ENCODE results near the gene LHPP.
A peak's percentile ranks its signal among the peaks of the same experiment; 100 is the strongest.

LHPP gene

GRCh38 chr10:124480860-124481259 is 19.2 kb downstream of the LHPP start:
- ChIA-PET CTCF (no interaction called here), POLR2A (no interaction called here)
- Histone ChIP-seq H3K9me3 (ENCODE audit: control insufficient read depth, insufficient read depth, low read depth, low read length) (no peaks in the 10 kb centered on the region), H3K27ac (ENCODE audit: extremely low read depth, low read depth, low read length) (no peak overlapping the region), H3K4me3 (ENCODE audit: low read depth, low read length) (no peak overlapping the region), H3K4me1 (ENCODE audit: control insufficient read depth, insufficient read depth, low read length) (no peaks in the 10 kb centered on the region), H3K36me3 (ENCODE audit: control insufficient read depth in 2 of 2, insufficient read depth in 1 of 2, low read length in 2 of 2) (no peaks in the 10 kb centered on the region)
- peak; percentile 67 for TF ChIP-seq ZIC2 (tag by site-specific recombination; IDR thresholded peaks at IDR 0.05)
- no peak for TF ChIP-seq ZNF112 (tag by site-specific recombination; IDR thresholded peaks at IDR 0.05)
- TF ChIP-seq ZBTB26 (tag by site-specific recombination; optimal IDR thresholded peaks at IDR 0.05): no peak
- TF ChIP-seq, protein P1, sequence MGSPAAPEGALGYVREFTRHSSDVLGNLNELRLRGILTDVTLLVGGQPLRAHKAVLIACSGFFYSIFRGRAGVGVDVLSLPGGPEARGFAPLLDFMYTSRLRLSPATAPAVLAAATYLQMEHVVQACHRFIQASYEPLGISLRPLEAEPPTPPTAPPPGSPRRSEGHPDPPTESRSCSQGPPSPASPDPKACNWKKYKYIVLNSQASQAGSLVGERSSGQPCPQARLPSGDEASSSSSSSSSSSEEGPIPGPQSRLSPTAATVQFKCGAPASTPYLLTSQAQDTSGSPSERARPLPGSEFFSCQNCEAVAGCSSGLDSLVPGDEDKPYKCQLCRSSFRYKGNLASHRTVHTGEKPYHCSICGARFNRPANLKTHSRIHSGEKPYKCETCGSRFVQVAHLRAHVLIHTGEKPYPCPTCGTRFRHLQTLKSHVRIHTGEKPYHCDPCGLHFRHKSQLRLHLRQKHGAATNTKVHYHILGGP (tag by site-specific recombination; IDR thresholded peaks at IDR 0.05): no peak
- no peak for TF ChIP-seq ZFP41 (tag by site-specific recombination; IDR thresholded peaks at IDR 0.05; ENCODE audit: borderline replicate concordance)
- TF ChIP-seq REPIN1 (tag by site-specific recombination; IDR thresholded peaks at IDR 0.05; ENCODE audit: low read depth): no peak
- peak; percentile 55 for TF ChIP-seq GLIS1 (tag by site-specific recombination; IDR thresholded peaks at IDR 0.05)
- no peak for TF ChIP-seq ZNF621 (tag by site-specific recombination; IDR thresholded peaks at IDR 0.05)
- TF ChIP-seq ZNF488 (tag by site-specific recombination; IDR thresholded peaks at IDR 0.05): no peak
- no peak for TF ChIP-seq ZNF530 (tag by site-specific recombination; IDR thresholded peaks at IDR 0.05; ENCODE audit: low read depth)
- no peak for TF ChIP-seq IKZF3 (tag by site-specific recombination; IDR thresholded peaks at IDR 0.05)
- TF ChIP-seq ZNF266 (tag by site-specific recombination; IDR thresholded peaks at IDR 0.05; ENCODE audit: low read depth): no peak
- TF ChIP-seq, protein P2, sequence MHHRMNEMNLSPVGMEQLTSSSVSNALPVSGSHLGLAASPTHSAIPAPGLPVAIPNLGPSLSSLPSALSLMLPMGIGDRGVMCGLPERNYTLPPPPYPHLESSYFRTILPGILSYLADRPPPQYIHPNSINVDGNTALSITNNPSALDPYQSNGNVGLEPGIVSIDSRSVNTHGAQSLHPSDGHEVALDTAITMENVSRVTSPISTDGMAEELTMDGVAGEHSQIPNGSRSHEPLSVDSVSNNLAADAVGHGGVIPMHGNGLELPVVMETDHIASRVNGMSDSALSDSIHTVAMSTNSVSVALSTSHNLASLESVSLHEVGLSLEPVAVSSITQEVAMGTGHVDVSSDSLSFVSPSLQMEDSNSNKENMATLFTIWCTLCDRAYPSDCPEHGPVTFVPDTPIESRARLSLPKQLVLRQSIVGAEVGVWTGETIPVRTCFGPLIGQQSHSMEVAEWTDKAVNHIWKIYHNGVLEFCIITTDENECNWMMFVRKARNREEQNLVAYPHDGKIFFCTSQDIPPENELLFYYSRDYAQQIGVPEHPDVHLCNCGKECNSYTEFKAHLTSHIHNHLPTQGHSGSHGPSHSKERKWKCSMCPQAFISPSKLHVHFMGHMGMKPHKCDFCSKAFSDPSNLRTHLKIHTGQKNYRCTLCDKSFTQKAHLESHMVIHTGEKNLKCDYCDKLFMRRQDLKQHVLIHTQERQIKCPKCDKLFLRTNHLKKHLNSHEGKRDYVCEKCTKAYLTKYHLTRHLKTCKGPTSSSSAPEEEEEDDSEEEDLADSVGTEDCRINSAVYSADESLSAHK (tag by site-specific recombination; IDR thresholded peaks at IDR 0.05): 0 out of 2 replicates have a peak, but pooled peaks have one; percentile 19
- no peak for TF ChIP-seq ZNF629 (tag by site-specific recombination; IDR thresholded peaks at IDR 0.05)
- no peak for TF ChIP-seq KLF17 (tag by site-specific recombination; IDR thresholded peaks at IDR 0.05)
- no peak for TF ChIP-seq YY2 (tag by site-specific recombination; IDR thresholded peaks at IDR 0.05)
- TF ChIP-seq ZNF416 (tag by site-specific recombination; IDR thresholded peaks at IDR 0.05): no peak
- no peak for TF ChIP-seq ZNF473 (tag by site-specific recombination; IDR thresholded peaks at IDR 0.05)

DNA sequence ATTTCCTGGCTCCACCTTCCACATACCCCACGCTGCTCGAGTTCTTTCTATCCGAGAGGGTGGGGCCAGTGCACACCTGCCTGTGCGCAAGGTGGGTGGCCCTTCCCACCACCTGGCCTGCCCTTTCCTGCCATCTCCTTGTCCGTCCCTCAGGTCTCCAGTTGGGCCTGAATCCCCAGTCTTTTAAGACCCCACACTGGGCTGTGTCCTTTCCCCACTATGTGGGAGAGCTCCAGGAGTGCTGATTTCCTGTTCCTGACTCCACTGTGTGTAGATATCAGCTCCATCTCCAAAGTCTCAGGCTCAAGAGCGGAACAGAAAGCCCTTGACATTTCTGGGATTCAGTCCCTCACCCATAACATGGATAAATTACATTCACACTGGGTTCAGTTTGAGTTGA is 20.1 kb downstream of the LHPP start:
- POLR2A ChIA-PET: no interaction called here
- TF ChIP-seq GLIS2 (tag by site-specific recombination; IDR thresholded peaks at IDR 0.05): 0 out of 2 replicates have a peak, but pooled peaks have one; percentile 33
- TF ChIP-seq ZIC2 (tag by site-specific recombination; IDR thresholded peaks at IDR 0.05): peak; percentile 74
- TF ChIP-seq GLIS1 (tag by site-specific recombination; IDR thresholded peaks at IDR 0.05): peak; percentile 71
- no peak for TF ChIP-seq KLF8 (tag by site-specific recombination; IDR thresholded peaks at IDR 0.05)
- TF ChIP-seq, protein P3, sequence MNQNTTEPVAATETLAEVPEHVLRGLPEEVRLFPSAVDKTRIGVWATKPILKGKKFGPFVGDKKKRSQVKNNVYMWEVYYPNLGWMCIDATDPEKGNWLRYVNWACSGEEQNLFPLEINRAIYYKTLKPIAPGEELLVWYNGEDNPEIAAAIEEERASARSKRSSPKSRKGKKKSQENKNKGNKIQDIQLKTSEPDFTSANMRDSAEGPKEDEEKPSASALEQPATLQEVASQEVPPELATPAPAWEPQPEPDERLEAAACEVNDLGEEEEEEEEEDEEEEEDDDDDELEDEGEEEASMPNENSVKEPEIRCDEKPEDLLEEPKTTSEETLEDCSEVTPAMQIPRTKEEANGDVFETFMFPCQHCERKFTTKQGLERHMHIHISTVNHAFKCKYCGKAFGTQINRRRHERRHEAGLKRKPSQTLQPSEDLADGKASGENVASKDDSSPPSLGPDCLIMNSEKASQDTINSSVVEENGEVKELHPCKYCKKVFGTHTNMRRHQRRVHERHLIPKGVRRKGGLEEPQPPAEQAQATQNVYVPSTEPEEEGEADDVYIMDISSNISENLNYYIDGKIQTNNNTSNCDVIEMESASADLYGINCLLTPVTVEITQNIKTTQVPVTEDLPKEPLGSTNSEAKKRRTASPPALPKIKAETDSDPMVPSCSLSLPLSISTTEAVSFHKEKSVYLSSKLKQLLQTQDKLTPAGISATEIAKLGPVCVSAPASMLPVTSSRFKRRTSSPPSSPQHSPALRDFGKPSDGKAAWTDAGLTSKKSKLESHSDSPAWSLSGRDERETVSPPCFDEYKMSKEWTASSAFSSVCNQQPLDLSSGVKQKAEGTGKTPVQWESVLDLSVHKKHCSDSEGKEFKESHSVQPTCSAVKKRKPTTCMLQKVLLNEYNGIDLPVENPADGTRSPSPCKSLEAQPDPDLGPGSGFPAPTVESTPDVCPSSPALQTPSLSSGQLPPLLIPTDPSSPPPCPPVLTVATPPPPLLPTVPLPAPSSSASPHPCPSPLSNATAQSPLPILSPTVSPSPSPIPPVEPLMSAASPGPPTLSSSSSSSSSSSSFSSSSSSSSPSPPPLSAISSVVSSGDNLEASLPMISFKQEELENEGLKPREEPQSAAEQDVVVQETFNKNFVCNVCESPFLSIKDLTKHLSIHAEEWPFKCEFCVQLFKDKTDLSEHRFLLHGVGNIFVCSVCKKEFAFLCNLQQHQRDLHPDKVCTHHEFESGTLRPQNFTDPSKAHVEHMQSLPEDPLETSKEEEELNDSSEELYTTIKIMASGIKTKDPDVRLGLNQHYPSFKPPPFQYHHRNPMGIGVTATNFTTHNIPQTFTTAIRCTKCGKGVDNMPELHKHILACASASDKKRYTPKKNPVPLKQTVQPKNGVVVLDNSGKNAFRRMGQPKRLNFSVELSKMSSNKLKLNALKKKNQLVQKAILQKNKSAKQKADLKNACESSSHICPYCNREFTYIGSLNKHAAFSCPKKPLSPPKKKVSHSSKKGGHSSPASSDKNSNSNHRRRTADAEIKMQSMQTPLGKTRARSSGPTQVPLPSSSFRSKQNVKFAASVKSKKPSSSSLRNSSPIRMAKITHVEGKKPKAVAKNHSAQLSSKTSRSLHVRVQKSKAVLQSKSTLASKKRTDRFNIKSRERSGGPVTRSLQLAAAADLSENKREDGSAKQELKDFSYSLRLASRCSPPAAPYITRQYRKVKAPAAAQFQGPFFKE (tag by site-specific recombination; IDR thresholded peaks at IDR 0.05; ENCODE audit: borderline replicate concordance): no peak
- TF ChIP-seq ZNF626 (tag by site-specific recombination; IDR thresholded peaks at IDR 0.05): no peak
- TF ChIP-seq ZNF792 (tag by site-specific recombination; IDR thresholded peaks at IDR 0.05): no peak
- Histone ChIP-seq H3K9me3 (ENCODE audit: control insufficient read depth, insufficient read depth, low read depth, low read length) (no peaks in the 10 kb centered on the region), H3K4me3 (ENCODE audit: low read depth, low read length) (no peak overlapping the region), H3K36me3 (ENCODE audit: control insufficient read depth in 2 of 2, insufficient read depth in 1 of 2, low read length in 2 of 2) (no peaks in the 10 kb centered on the region), H3K27ac (ENCODE audit: extremely low read depth, low read depth, low read length) (no peak overlapping the region), H3K4me1 (ENCODE audit: control insufficient read depth, insufficient read depth, low read length) (no peaks in the 10 kb centered on the region)
- CTCF ChIA-PET: interaction anchor here (0.6 kb wide), 1 partner anchor 75 kb away, joined by 3 read pairs; no protein-coding TSS in a partner anchor
